Heart left ventricle (tissue), 13 donors: Measurements from ENCODE around the gene LMAN2.

Experiments
- POLR2A ChIP-seq, 2 donors: fragments of 450-650 bp; IDR thresholded peaks; one replicate each; pipeline ENCODE4 v1.6.1; 2017; ENCODE audit warnings: antibody characterized with exemption in 2 of 2, mild to moderate bottlenecking in 2 of 2, moderate library complexity in 2 of 2
- TF ChIP-seq, protein P1 (sequence below), 12 donors: fragments of 200-600 bp; sonication (generic) in 4 of 12; IDR thresholded peaks; one replicate each; pipeline versions ENCODE4 v1.5.0 to v1.8.0; 2018 to 2022; ENCODE audit warnings: antibody characterized with exemption in 12 of 12, mild to moderate bottlenecking in 5 of 12
- donor health status: ischemic (EF 13 %, LVEDD 7.1; RV severe dilation, severe dysfunction).
- donor health status: DM: no; HTN: yes; CAD: no.
- donor health status: DM: no; HTN: no; CAD: no.
- donor health status: ischemic (EF 25% LVEDD 6.9; RV normal size, moderate dysfunction).
- donor health status: ischemic (EF 25% LVEDD 5.7; RV mildly dilated, moderate dysfunction).
- donor health status: ischemic (EF 35%, LVEDD 5.7; RV mildly dilated, moderate dysfunction).
- donor health status: nonischemic (EF 11% LVEDD 7.7; RV severe dilation, severe dysfunction).
- donor health status: DM: yes; HTN: yes; CAD: no.
- donor health status: PGD.
- donor health status: ischemic (EF 29% LVEDD 5.4; RV normal size, mild dysfunction).
- donor health status: nonischemic (EF 23%, LVEDD 6.1; RV moderate dilation, normal function).

DNA sequence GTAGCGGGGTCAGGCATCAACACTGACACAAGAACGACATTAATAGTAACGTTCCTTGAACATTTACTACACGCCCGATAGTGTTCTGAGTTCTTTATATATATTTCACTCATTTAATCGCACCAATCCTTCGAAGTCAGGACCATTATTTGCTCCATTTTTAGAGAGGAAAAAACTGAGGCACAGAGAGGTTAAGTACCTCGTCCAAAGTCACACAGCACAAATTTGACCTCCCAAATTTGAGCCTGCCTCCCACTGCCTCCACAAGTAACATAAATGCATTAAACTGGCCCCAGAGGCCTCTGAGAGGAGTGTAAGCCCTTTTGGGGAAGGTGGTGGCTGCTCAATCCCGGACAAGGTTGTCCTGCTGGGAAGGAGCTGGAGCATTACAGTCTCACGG lies 12.1 kb upstream of the LMAN2 start:
- no peak for TF ChIP-seq POLR2A (IDR thresholded peaks at IDR 0.05)
- TF ChIP-seq, protein P1, sequence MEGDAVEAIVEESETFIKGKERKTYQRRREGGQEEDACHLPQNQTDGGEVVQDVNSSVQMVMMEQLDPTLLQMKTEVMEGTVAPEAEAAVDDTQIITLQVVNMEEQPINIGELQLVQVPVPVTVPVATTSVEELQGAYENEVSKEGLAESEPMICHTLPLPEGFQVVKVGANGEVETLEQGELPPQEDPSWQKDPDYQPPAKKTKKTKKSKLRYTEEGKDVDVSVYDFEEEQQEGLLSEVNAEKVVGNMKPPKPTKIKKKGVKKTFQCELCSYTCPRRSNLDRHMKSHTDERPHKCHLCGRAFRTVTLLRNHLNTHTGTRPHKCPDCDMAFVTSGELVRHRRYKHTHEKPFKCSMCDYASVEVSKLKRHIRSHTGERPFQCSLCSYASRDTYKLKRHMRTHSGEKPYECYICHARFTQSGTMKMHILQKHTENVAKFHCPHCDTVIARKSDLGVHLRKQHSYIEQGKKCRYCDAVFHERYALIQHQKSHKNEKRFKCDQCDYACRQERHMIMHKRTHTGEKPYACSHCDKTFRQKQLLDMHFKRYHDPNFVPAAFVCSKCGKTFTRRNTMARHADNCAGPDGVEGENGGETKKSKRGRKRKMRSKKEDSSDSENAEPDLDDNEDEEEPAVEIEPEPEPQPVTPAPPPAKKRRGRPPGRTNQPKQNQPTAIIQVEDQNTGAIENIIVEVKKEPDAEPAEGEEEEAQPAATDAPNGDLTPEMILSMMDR (IDR thresholded peaks at IDR 0.05): no peak
